Endothelial cell (in vitro differentiated cells): ENCODE measurements around the gene TMEM223. TPM values are rescaled to one million over a fixed set of nuclear protein-coding genes. Genes with fewer than 3 reads are reported as not detected.
"Not testable (repeated sequence)": the region's sequence is repeated elsewhere in the genome, so short reads cannot be mapped to it uniquely, and the experiment has no call there.

Experiments
- DNase-seq: peaks from one replicate; pipeline ENCODE4 v3.0.0; 2021; ENCODE audit warnings: low spot score
- H3K27ac Mint-ChIP-seq: one replicate; pipeline ENCODE4 v1.8.0; 2021; ENCODE audit warnings: mixed read lengths, inconsistent platforms; ENCODE audit not compliant: unreplicated experiment
- H3K27me3 Mint-ChIP-seq: one replicate; pipeline ENCODE4 v1.8.0; 2021; ENCODE audit warnings: mild to moderate bottlenecking, moderate library complexity, mixed read lengths, inconsistent platforms; ENCODE audit not compliant: unreplicated experiment
- H3K36me3 Mint-ChIP-seq: one replicate; pipeline ENCODE4 v1.8.0; 2021; ENCODE audit warnings: mild to moderate bottlenecking, low read depth, mixed read lengths, inconsistent platforms; ENCODE audit not compliant: unreplicated experiment
- H3K4me1 Mint-ChIP-seq: one replicate; pipeline ENCODE4 v1.8.0; 2021; ENCODE audit warnings: mild to moderate bottlenecking, mixed read lengths, inconsistent platforms; ENCODE audit not compliant: unreplicated experiment
- H3K4me3 Mint-ChIP-seq: one replicate; pipeline ENCODE4 v1.8.0; 2021; ENCODE audit warnings: mild to moderate bottlenecking, mixed read lengths, inconsistent platforms; ENCODE audit not compliant: unreplicated experiment
- H3K9me3 Mint-ChIP-seq: one replicate; pipeline ENCODE4 v1.8.0; 2021; ENCODE audit warnings: mixed read lengths, inconsistent platforms; ENCODE audit not compliant: unreplicated experiment
- total RNA-seq: library from RNA; stranded (reverse); fragmentation: NEBNext Ultra II Directional; extraction: Animal tissue kit (Norgen Biotek cat#: 25700); gene quantifications from one replicate; pipeline ENCODE4 v1.2.1, GENCODE V29; 2021; ENCODE audit not compliant: unreplicated experiment
- TF ChIP-seq, protein P1 (sequence below): fragments of 200-600 bp; sonication (generic); IDR thresholded peaks from one replicate; pipeline ENCODE4 v1.5.0; 2021; ENCODE audit warnings: antibody characterized with exemption; ENCODE audit not compliant: unreplicated experiment

Gene TMEM223
- total RNA-seq, 1 donor from 2014 or later: 13.9 TPM

DNA sequence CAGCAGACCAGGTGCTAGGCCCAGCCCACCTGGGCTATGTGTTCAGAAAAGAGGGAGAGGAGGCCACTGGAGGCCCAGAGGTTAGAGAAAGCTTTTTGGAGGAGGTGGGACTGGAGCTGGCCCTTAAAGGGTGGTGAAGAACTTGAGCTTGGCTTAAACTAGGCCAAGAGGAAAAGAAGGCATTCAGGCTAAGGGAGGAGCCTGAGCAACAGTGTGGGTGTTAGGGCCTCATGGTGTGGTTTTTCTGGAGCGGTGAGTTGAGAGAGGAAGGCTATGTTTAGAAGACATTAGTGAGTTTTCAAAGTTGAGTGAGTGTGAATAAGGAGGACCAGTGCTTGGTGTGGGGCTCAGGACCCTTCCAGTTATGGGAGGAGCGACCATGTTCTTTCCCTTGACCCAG, 14.4 kb downstream of the TMEM223 start:
- Mint-ChIP-seq H3K4me3 (peak overlapping the region; percentile 26), H3K4me1 (no peaks in the 10 kb centered on the region), H3K9me3 (no peaks in the 10 kb centered on the region), H3K36me3 (peaks cover 18% of the 10 kb centered on the region), H3K27ac (no peak overlapping the region), H3K27me3 (peaks cover 3% of the 10 kb centered on the region)
- TF ChIP-seq, protein P1, sequence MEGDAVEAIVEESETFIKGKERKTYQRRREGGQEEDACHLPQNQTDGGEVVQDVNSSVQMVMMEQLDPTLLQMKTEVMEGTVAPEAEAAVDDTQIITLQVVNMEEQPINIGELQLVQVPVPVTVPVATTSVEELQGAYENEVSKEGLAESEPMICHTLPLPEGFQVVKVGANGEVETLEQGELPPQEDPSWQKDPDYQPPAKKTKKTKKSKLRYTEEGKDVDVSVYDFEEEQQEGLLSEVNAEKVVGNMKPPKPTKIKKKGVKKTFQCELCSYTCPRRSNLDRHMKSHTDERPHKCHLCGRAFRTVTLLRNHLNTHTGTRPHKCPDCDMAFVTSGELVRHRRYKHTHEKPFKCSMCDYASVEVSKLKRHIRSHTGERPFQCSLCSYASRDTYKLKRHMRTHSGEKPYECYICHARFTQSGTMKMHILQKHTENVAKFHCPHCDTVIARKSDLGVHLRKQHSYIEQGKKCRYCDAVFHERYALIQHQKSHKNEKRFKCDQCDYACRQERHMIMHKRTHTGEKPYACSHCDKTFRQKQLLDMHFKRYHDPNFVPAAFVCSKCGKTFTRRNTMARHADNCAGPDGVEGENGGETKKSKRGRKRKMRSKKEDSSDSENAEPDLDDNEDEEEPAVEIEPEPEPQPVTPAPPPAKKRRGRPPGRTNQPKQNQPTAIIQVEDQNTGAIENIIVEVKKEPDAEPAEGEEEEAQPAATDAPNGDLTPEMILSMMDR: no peak
- DNase-seq: no peak

DNA sequence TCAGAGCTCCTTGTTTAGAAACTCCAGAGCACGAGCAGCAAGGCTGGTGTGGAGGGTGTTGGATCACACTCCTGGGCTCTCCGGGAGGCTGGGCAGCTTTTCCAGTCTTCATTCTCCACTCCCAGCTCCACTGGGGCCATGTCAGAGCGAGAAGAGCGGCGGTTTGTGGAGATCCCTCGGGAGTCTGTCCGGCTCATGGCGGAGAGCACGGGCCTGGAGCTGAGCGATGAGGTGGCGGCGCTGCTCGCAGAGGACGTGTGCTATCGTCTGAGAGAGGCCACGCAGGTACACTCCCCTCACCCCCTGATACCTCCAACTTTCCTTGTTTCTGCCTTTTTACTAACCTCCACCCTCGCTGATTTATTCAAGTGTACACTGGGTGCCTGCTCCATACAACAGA, 16.2 kb downstream of the TMEM223 start:
- Mint-ChIP-seq H3K4me3 (no peak overlapping the region), H3K27ac (no peak overlapping the region), H3K27me3 (peaks cover 9% of the 10 kb centered on the region), H3K36me3 (peaks cover 22% of the 10 kb centered on the region), H3K4me1 (peaks cover 4% of the 10 kb centered on the region), H3K9me3 (no peaks in the 10 kb centered on the region)
- no peak for DNase-seq
- TF ChIP-seq, protein P1: no peak

GRCh38 chr11:62774407-62774806, 17.4 kb downstream of the TMEM223 start:
- H3K9me3 Mint-ChIP-seq: no peaks in the 10 kb centered on the region
- no peak overlapping the region for H3K4me3 Mint-ChIP-seq
- TF ChIP-seq, protein P1: no peak
- peaks cover 23% of the 10 kb centered on the region for H3K36me3 Mint-ChIP-seq
- H3K27me3 Mint-ChIP-seq: peaks cover 9% of the 10 kb centered on the region
- peaks cover 9% of the 10 kb centered on the region for H3K4me1 Mint-ChIP-seq
- H3K27ac Mint-ChIP-seq: no peak overlapping the region
- no peak for DNase-seq

GRCh38 chr11:62771144-62772021, 20.4 kb downstream of the TMEM223 start, which contains the start of gene TAF6L:
Gene TAF6L, plus strand, starts transcription at chr11:62771396. Its CDS starts 4,388 bp downstream, at chr11:62775784.
- peak within 1 kb of the TSS; percentile 94 for H3K27ac Mint-ChIP-seq
- H3K4me3 Mint-ChIP-seq: peak within 1 kb of the TSS; percentile 92
- peak; percentile 92 for DNase-seq
- peaks cover 9% of the 10 kb centered on the region for H3K4me1 Mint-ChIP-seq
- no peaks in the 10 kb centered on the region for H3K9me3 Mint-ChIP-seq
- peaks cover 6% of the 10 kb centered on the region for H3K27me3 Mint-ChIP-seq
- H3K36me3 Mint-ChIP-seq: peaks cover 14% of the 10 kb centered on the region
- TF ChIP-seq, protein P1: no peak

- no peaks in the 10 kb centered on the region for H3K9me3 Mint-ChIP-seq
- H3K27ac Mint-ChIP-seq: peak overlapping the region; percentile 82
- DNase-seq: peak; percentile 33
- peaks cover 9% of the 10 kb centered on the region for H3K4me1 Mint-ChIP-seq
- TF ChIP-seq, protein P1: no peak
- peaks cover 15% of the 10 kb centered on the region for H3K36me3 Mint-ChIP-seq
- peaks cover 6% of the 10 kb centered on the region for H3K27me3 Mint-ChIP-seq
- peak overlapping the region; percentile 91 for H3K4me3 Mint-ChIP-seq
Observed at GRCh38 chr11:62770778-62771143, 21.0 kb downstream of the TMEM223 start.

DNA sequence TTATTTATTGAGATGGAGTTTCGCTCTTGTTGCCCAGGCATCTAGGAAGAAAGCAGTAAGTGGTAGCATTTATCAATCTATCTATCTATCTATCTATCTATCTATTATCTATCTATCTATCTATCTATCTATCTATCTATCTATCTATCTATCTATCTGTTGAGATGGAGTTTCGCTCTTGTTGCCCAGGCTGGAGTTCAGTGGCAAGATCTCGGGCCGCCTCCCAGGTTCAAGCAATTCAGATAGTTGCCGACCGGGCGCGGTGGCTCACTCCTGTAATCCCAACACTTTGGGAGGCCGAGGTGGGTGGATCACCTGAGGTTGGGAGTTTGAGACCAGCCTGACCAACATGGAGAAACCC, 31.0 kb downstream of the TMEM223 start:
- peak overlapping the region; percentile 84 for H3K4me3 Mint-ChIP-seq
- H3K9me3 Mint-ChIP-seq, H3K27me3 Mint-ChIP-seq, DNase-seq: not testable (repeated sequence)
- H3K27ac Mint-ChIP-seq: peak overlapping the region; percentile 30
- H3K36me3 Mint-ChIP-seq: peaks cover 11% of the 10 kb centered on the region
- H3K4me1 Mint-ChIP-seq: peaks cover 19% of the 10 kb centered on the region
